Activated CD8-positive, alpha-beta memory T cell treated with anti-CD3 and anti-CD28 coated beads for 36 hours (primary cell): Measurements from ENCODE around the gene QRICH1. TPM values are rescaled to one million over a fixed set of nuclear protein-coding genes. Genes with fewer than 3 reads are reported as not detected.

Experiments
- CTCF ChIA-PET: fragments of 350-600 bp; sonication (Branson Sonifier 250); formaldehyde crosslinking; loops from one replicate; lab custom pipeline; 2021; ENCODE audit warnings: antibody characterized with exemption; lab: Charles Lee
- POLR2A ChIA-PET: fragments of 350-600 bp; sonication (Branson Sonifier 250); formaldehyde crosslinking; loops from one replicate; lab custom pipeline; 2021; ENCODE audit warnings: antibody characterized with exemption; lab: Charles Lee
- total RNA-seq, 2 experiments: library from RNA; stranded (reverse); gene quantifications; one replicate each; pipeline ENCODE4 v1.2.3, GENCODE V29; 2021

QRICH1 gene
- total RNA-seq, 2 experiments from 2014 or later, result 117 to 118 TPM

DNA sequence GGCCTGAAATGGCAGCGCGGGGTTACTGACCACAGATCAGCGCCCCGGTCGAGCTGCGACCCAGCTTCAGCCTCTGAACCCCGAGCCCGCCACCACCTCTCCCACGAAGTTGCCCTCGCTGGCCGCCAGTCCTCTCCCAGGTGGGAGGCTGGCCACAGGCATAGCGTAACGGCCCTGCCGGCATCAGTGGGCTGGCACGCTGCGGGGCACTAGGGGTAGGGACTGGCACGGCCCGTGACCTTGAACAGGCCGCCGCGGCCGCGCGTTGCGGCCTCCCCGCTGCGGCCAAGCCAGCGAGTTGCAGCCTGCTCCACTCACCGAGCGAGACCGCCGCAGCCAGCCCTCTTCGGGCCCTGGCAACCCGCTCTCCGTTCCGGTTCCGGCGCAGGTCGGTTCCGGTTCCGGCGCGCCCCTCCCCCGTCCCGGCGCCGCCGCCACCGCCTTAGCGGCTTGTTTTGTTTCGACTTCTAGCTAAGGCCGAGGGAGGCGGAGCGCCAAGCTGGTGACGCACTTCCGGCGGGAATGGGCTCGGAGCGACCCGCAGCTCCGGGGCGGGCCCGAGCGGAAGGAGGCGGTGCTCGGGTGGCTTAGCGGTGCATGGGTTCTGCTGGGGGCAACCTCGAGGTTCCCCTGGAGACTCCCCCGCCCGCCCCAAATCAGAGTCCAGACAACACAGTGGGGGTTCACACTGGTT is 26.7 kb upstream of the QRICH1 start, which contains the start of gene USP19:
TSS of gene USP19 (minus strand) at position 386 of the 694 bp plus-strand sequence. CDS start 1,678 bp downstream, outside the sequence.
- CTCF ChIA-PET, result interaction anchor here (0.6 to 1.4 kb wide), 5 partner anchors 26 to 233 kb away, joined by 3 to 8 read pairs (median 4); partner anchors contain the start of gene KLHDC8B
- POLR2A ChIA-PET, result interaction anchor here (0.6 to 1.4 kb wide), 8 partner anchors 12 to 291 kb away, joined by 3 to 11 read pairs (median 3); partner anchors contain the start of genes QRICH1 and RHOA

DNA sequence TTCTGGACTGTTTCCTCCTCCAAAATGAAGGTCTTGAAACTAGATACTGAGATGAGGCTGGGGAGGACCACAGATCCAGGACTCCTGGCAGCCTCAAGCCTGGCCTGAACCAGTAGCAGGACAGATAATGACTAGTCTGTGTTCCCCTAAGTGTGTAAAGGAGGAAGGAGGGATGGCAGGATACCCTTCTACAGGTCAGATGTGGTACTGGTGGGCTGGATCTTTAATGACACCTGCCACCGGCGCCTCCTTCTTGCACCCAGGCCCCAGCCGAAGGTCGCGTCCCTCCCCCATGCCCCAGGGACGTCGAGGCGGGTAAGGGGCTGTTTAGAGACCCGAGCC is 26.2 kb upstream of the QRICH1 start:
- POLR2A ChIA-PET, result interaction anchor here (1.2 to 1.4 kb wide), 2 partner anchors 16 to 26 kb away, joined by 3 to 11 read pairs; partner anchors contain the start of gene QRICH1
- CTCF ChIA-PET, result interaction anchor here (0.6 kb wide), 1 partner anchor 234 kb away, joined by 4 read pairs; no protein-coding TSS in a partner anchor

- CTCF ChIA-PET, result no interaction called here
- POLR2A ChIA-PET, result no interaction called here
Observed at GRCh38 chr3:49119439-49119838, 25.6 kb upstream of the QRICH1 start.

DNA sequence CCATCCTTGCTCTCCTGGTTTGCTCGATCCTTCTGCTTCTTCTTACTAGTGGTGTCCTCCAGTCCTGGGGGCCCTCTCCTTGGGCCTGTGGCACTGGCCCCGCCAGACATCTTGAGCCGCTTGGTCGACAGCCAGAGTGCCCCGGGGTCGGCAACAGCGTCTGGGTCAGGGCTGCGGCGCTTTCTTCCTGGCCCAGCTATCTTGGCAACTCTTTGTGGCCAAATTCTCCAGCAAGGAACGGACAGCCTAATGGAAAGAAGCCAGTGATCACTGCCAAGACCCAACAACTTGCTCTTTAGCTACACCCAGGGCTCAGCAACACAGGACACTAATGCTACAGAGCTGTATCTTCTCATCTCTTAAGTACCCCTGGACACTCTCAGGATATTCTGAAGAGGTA is 25.2 kb upstream of the QRICH1 start:
- CTCF ChIA-PET, result no interaction called here
- POLR2A ChIA-PET, result no interaction called here

DNA sequence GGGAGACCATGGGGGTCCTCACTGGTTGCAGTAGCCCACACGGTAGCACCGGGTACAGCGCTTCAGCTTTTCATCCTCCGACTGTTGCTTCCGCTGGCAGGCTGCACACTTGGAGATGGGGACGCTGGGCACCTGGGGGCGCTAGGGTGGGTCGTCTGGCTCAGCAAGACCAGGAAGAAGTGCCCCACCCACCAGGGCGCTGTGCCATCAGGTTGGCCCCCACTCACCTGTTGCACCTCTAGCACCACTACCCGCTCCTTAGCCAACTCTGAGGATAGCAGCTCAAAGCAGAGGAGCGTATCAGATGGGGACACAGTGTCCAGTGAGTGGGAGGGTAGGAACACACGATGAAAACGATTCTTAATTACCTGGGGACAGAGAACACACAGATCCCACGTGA is 18.4 kb upstream of the QRICH1 start:
- POLR2A ChIA-PET, result interaction anchor here (0.5 kb wide), 1 partner anchor 62 kb away, joined by 6 read pairs; no protein-coding TSS in a partner anchor
- CTCF ChIA-PET, result no interaction called here

GRCh38 chr3:49111347-49111746 is 17.5 kb upstream of the QRICH1 start:
- ChIA-PET POLR2A (no interaction called here), CTCF (no interaction called here)

DNA sequence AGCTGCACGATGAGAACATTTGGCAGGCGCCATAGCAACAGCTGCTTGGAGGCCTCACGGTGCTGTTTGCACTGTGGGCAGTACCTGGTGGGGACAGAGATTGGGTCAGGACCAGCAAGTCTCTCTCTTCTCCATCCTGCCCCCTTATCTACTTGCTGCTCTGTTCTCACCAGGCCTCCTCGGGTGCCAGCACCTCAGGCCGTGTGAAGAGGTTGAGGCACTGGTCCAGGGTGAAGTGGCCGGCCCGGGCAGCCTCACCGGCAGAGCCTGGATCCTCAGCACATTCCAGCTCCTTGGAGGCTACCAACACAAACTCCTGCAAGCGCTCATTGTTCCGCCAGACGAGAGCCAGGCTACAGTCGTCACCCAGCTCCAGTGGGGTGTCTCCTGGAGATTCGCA is 16.9 kb upstream of the QRICH1 start:
- POLR2A ChIA-PET, result no interaction called here

DNA sequence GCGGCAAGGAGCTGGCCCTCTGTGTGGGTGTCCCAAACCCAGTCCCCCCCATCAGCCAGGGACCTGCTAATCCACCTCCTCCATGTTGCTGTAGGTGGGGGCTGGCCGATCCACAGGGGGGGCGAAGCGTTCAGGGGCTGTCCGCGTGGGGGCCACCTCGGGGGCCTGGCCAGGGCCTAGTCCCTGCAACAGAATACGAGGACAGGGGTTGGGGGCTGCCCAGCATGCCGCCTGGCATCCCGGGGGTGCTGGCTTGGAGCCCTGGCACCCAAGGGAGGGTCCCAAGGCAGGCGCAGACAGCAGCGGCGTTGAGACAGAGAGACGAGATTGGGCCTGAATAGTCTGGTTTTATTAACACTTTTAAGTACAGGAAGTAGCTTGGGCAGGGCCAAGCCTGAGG is 14.5 kb upstream of the QRICH1 start:
- ChIA-PET POLR2A (interaction anchor here (0.6 kb wide), 1 partner anchor 13 kb away, joined by 6 read pairs; no protein-coding TSS in a partner anchor), CTCF (no interaction called here)

More for the DNA sequence above, 16.9 kb upstream of the QRICH1 start:
- CTCF ChIA-PET, result no interaction called here

DNA sequence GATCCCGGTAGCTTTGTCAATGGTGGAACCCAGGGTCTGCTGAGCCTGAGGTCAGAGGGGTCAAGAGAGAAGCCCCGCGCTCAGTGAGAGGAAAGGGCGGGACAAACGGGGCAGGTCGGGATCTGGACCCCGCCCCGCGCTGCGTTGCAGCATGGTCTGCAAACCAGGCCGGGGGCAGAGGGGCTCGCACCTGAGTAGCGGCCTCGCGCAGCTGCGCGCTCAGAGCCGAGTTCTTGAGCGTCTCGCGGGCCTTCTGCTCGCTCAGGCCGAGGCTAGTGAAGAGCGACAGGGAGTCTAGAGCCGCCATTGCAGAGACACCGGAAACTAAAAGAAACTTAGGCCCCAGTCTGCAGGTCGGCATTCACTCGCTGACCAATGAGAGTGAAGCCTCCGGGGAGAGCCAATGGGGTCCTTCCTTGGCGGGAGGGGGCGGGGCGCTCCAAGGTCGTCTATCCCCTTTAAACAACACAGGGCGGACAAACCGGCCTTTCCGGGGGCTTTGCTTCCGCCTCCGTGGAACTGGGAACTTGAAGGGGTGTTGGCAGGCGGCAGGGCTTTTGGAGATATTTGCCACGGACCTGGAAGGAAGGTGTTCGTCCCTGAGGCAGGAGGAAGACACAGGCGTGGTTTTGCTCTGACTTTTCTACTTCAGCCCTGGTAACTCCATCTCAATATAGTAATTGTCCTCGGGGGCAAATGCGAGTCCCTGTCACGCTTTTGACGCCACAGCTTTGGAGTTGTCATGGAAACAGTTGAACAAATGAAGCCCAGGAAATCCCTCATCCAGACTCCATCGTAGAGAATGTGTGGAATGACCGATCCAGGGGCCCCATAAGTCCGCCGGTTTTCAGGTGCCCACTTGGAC is 10.8 kb upstream of the QRICH1 start, which contains the start of gene QARS1:
TSS of gene QARS1 (minus strand) at position 331 of the 865 bp plus-strand sequence. CDS start at position 307, 24 bp downstream.
- ChIA-PET POLR2A (interaction anchor here (0.6 to 2.0 kb wide), 4 partner anchors 11 to 185 kb away, joined by 3 to 13 read pairs (median 3); partner anchors contain the start of genes QRICH1 and USP19), CTCF (interaction anchor here (1.1 to 4.6 kb wide), 2 partner anchors 11 to 25 kb away, joined by 3 to 23 read pairs; partner anchors contain the start of gene QRICH1)

DNA sequence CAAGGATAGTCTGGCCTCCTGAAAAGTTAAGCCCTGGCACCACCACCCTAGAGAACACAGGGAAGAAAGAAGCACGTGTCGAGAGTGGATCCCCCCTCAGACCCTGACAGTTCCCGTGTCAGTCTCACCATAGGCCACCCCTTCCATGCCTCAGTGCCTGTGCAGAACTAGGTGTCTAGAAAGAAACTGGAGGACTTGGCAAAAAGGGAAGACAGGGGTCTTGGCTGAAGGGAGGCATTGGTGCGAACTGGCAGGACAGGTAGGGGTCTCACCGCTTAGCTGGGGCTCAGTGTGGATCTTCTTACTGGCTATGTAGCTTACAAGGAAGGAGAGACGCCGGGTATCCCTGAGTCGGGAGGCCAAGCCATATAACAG is 10.2 kb upstream of the QRICH1 start:
- CTCF ChIA-PET, result interaction anchor here (1.1 to 4.6 kb wide), 2 partner anchors 10 to 26 kb away, joined by 3 to 23 read pairs; partner anchors contain the start of gene QRICH1

GRCh38 chr3:49100046-49100615 is 6.3 kb upstream of the QRICH1 start:
- POLR2A ChIA-PET, result no interaction called here

More for the DNA sequence above, 10.2 kb upstream of the QRICH1 start:
- POLR2A ChIA-PET, result interaction anchor here (0.6 to 2.0 kb wide), 3 partner anchors 10 to 184 kb away, joined by 3 to 13 read pairs (median 3); partner anchors contain the start of genes QRICH1 and USP19

DNA sequence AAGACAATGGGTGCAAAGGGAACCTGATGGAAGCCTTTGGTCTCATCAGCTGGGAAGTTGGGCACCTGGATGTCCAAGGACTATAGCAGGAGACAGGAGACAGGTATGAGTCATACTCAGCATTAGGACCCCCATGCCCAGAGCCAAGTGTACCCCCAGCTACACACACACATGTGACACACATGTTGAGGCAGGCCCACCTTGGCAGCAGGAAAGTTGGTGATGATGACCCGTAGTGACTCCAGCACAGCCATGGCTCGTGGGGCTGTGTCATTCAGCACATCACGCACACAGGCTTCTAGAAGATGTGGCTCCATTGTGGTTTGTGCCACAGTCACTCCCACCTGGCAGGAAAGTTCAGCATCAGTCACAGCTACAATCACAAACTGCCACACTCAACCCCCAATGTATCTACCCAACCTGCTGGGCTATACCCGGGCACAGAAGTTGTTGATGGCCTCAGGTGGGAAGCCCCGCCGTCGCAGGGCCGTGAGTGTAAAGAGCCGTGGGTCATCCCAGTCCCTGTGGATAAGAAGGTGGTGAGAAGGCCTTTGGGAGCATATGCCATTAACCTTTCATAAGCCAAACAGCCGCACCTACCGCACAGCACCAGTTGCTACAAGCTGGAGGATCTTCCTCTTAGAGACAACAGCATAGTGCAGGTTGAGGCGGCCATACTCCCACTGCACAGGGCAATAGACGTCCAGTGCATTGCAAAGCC is 5.2 kb upstream of the QRICH1 start:
- POLR2A ChIA-PET, result no interaction called here
- CTCF ChIA-PET, result interaction anchor here (1.3 kb wide), 1 partner anchor 77 kb away, joined by 3 read pairs; the partner anchor contains the start of gene NDUFAF3

More at GRCh38 chr3:49100046-49100615, 6.3 kb upstream of the QRICH1 start:
- CTCF ChIA-PET, result no interaction called here

- ChIA-PET CTCF (interaction anchor here (1.3 kb wide), 1 partner anchor 76 kb away, joined by 3 read pairs; the partner anchor contains the start of gene NDUFAF3), POLR2A (no interaction called here)
Observed at GRCh38 chr3:49098429-49098828, 4.6 kb upstream of the QRICH1 start.

DNA sequence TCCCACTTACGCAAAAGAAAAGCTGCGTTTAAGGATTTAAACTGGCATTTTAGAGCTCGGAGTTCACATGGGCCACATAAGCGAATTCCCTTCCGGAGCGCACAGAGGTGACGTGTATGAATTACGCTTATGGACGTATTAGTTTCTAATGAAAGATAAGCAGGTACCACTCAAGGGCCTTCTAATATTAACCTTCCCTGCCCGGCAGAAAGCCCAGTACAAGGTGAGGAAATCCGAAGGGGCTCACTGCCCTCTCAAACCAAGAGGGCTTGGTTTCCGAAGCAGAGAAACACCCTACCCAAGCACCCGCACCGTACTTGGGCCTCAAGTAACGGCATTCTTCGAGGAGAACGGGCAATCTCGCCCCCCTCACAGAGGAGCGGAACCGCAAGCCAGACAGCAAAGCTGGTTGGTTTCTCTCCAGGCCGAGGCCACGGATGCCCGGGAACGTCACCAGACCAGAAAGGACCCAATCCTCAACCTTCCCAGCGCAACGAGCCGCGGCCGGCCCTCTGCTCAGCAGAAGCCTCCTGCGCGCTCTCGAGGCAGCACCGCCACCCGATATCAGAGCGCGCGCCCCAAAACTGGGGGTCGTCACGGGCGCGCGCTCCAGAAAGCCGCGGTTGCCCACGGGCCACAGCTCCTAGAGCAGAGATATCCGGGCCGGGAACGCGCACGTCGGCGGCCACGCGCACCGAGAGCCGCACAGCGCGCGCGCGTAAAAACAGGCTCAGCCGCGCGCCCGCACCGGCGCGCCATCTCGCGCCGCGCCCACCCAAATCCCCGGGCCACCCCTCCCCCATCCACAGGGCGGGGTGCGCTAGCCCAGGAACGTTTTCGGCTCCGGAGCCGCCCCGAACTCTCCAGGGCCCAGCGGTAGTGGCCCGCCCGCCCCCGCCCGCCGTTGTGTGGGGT is 676 bp downstream of the QRICH1 start:
- ChIA-PET POLR2A (interaction anchor here (0.6 to 2.1 kb wide), 14 partner anchors 11 to 480 kb away, joined by 3 to 13 read pairs (median 5); partner anchors contain the start of genes ARIH2, DAG1, IMPDH2 and NDUFAF3), CTCF (interaction anchor here (0.6 to 3.6 kb wide), 9 partner anchors 10 to 247 kb away, joined by 3 to 23 read pairs (median 5); partner anchors contain the start of genes KLHDC8B, QARS1, USP4 and WDR6)

- CTCF ChIA-PET, result interaction anchor here (0.7 to 0.8 kb wide), 2 partner anchors 147 to 645 kb away, joined by 3 read pairs; no protein-coding TSS in a partner anchor
- POLR2A ChIA-PET, result no interaction called here
Observed at GRCh38 chr3:49081429-49081828, 12.4 kb downstream of the QRICH1 start.

DNA sequence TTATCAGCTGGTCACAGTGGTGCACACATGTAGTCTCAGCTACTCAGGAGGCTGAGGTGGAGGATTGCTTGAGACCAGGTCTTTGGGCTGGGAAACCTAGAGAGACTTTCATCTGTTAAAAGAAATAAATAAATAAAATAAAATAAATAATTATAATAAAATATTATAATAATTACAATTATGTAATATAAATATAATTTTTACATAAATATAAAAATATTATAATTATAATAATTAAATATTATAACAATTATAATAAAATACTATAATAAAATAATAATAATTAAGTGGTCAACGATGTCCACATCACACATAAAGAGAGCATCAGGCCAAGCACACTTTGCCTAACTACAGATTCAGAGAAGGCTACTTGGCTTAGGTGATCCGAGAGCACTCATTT is 14.6 kb downstream of the QRICH1 start:
- CTCF ChIA-PET, result interaction anchor here (1.5 kb wide), 1 partner anchor 15 kb away, joined by 5 read pairs; the partner anchor contains the start of gene QRICH1
- POLR2A ChIA-PET, result interaction anchor here (0.7 kb wide), 1 partner anchor 662 kb away, joined by 4 read pairs; no protein-coding TSS in a partner anchor
